ENCODE results near the gene SLIT3.

- TF ChIP-seq BRCA1 (IDR thresholded peaks at IDR 0.05; ENCODE audit: low read depth, low read length): no peak
- TF ChIP-seq USF2 (IDR thresholded peaks at IDR 0.05; ENCODE audit: borderline replicate concordance, low read depth, low read length): no peak
- TF ChIP-seq EZH2 (IDR thresholded peaks at IDR 0.05; ENCODE audit: borderline replicate concordance, control insufficient read depth, low read depth, low read length): no peak
- no peak for TF ChIP-seq POLR2A (IDR thresholded peaks at IDR 0.05; ENCODE audit: low read depth, low read length)
- no peak for TF ChIP-seq ZNF274 (IDR thresholded peaks at IDR 0.05; ENCODE audit: insufficient read depth, insufficient read length)
- no peak for TF ChIP-seq CREM (IDR thresholded peaks at IDR 0.05; ENCODE audit: low read depth)
- no peak for TF ChIP-seq RAD51 (IDR thresholded peaks at IDR 0.05)
- TF ChIP-seq POLR2AphosphoS5 (IDR thresholded peaks at IDR 0.05; ENCODE audit: low read length): no peak
- TF ChIP-seq CEBPB (IDR thresholded peaks at IDR 0.05; ENCODE audit: borderline replicate concordance in 1 of 2, low read depth in 2 of 2, low read length in 2 of 2): no peak
- no peak for TF ChIP-seq ATF3 (IDR thresholded peaks at IDR 0.05; ENCODE audit: borderline replicate concordance, extremely low read depth, low read depth, low read length)
- no peak for TF ChIP-seq NFIC (IDR thresholded peaks at IDR 0.05; ENCODE audit: low read depth, low read length)
- no peak for TF ChIP-seq FOXM1 (IDR thresholded peaks at IDR 0.05; ENCODE audit: low read depth, low read length)
- no peak for TF ChIP-seq NR2C2 (IDR thresholded peaks at IDR 0.05; ENCODE audit: borderline replicate concordance, control insufficient read depth, insufficient read length, low read depth)
- TF ChIP-seq LARP7 (IDR thresholded peaks at IDR 0.05): no peak
Observed at GRCh38 chr5:169335806-169336205, 34.9 kb upstream of the SLIT3 start.
